WTC11 (cell line): ENCODE measurements around the gene TMEM38B. TPM values are rescaled to one million over a fixed set of nuclear protein-coding genes. Genes with fewer than 3 reads are reported as not detected.

Experiments
- ATAC-seq: fragments of 200-7000 bp; cut with Tn5 transposase; 2 replicates; pipeline ENCODE4 v1.10.0; 2021; ENCODE audit warnings: mild to moderate bottlenecking, moderate library complexity
- CTCF ChIA-PET: fragments of 300-600 bp; sonication (Branson Sonifier 250); formaldehyde crosslinking; loops from one replicate; lab custom pipeline; 2021; ENCODE audit warnings: antibody characterized with exemption; lab: Charles Lee
- POLR2A ChIA-PET: fragments of 350-600 bp; sonication (Branson Sonifier 250); formaldehyde crosslinking; loops from one replicate; lab custom pipeline; 2021; ENCODE audit warnings: antibody characterized with exemption; lab: Charles Lee
- DNase-seq: peaks from one replicate; pipeline ENCODE4 v3.0.0; 2021; ENCODE audit warnings: low spot score
- H3K27ac Mint-ChIP-seq: 2 replicates; pipeline ENCODE4 v1.8.0; 2021; ENCODE audit warnings: mixed read lengths
- H3K27me3 Mint-ChIP-seq: 2 replicates; pipeline ENCODE4 v1.8.0; 2021; ENCODE audit warnings: low read depth, mild to moderate bottlenecking, moderate library complexity, mixed read lengths
- H3K36me3 Mint-ChIP-seq: 2 replicates; pipeline ENCODE4 v1.8.0; 2021; ENCODE audit warnings: mixed read lengths
- H3K4me1 Mint-ChIP-seq: 2 replicates; pipeline ENCODE4 v1.8.0; 2022; ENCODE audit warnings: mixed read lengths
- H3K4me3 Mint-ChIP-seq: 2 replicates; pipeline ENCODE4 v1.8.0; 2021; ENCODE audit warnings: mild to moderate bottlenecking, moderate library complexity, mixed read lengths
- H3K9me3 Mint-ChIP-seq: 2 replicates; pipeline ENCODE4 v1.8.0; 2021; ENCODE audit warnings: mixed read lengths
- ATF1 ChIP-seq: sonication (generic); formaldehyde crosslinking; IDR thresholded peaks from 2 replicates; pipeline ENCODE4 v1.8.1; 2023; ENCODE audit warnings: mild to moderate bottlenecking, moderate library complexity, missing genetic modification reagents
- CREM ChIP-seq: sonication (generic); formaldehyde crosslinking; IDR thresholded peaks from 2 replicates; pipeline ENCODE4 v1.8.1; 2022; ENCODE audit warnings: mild to moderate bottlenecking, missing genetic modification reagents, moderate library complexity
- ETV6 ChIP-seq: sonication (generic); formaldehyde crosslinking; IDR thresholded peaks from 2 replicates; pipeline ENCODE4 v1.8.1; 2022; ENCODE audit warnings: mild to moderate bottlenecking, missing genetic modification reagents
- FOXJ3 ChIP-seq: sonication (generic); formaldehyde crosslinking; IDR thresholded peaks from 2 replicates; pipeline ENCODE4 v1.9.0; 2021; ENCODE audit warnings: missing genetic modification reagents, mild to moderate bottlenecking, borderline replicate concordance
- GRHL2 ChIP-seq: fragments of 250-450 bp; sonication (Bioruptor Pico); IDR thresholded peaks from 2 replicates; pipeline ENCODE4 v1.8.0; 2022; ENCODE audit warnings: mild to moderate bottlenecking, moderate library complexity; ENCODE audit not compliant: insufficient replicate concordance, severe bottlenecking
- GTF2I ChIP-seq: fragments of 250-450 bp; sonication (Bioruptor Pico); conservative IDR thresholded peaks from 2 replicates; pipeline ENCODE4 v1.4.0; 2021; ENCODE audit warnings: mild to moderate bottlenecking
- MXD4 ChIP-seq: fragments of 250-450 bp; sonication (Bioruptor Pico); IDR thresholded peaks from 2 replicates; pipeline ENCODE4 v1.8.0; 2021; ENCODE audit warnings: mild to moderate bottlenecking, moderate library complexity, borderline replicate concordance
- MYBL2 ChIP-seq: sonication (generic); formaldehyde crosslinking; IDR thresholded peaks from 2 replicates; pipeline ENCODE4 v1.8.1; 2023; ENCODE audit warnings: mild to moderate bottlenecking, moderate library complexity, missing genetic modification reagents
- NR2C2 ChIP-seq: sonication (generic); formaldehyde crosslinking; IDR thresholded peaks from 2 replicates; pipeline ENCODE4 v1.8.0; 2022; ENCODE audit warnings: mild to moderate bottlenecking, missing genetic modification reagents
- TEAD4 ChIP-seq: sonication (generic); formaldehyde crosslinking; IDR thresholded peaks from 2 replicates; pipeline ENCODE4 v1.8.0; 2022; ENCODE audit warnings: mild to moderate bottlenecking, missing genetic modification reagents
- ZBTB21 ChIP-seq: sonication (generic); formaldehyde crosslinking; IDR thresholded peaks from 2 replicates; pipeline ENCODE4 v1.8.1; 2023; ENCODE audit warnings: mild to moderate bottlenecking, missing genetic modification reagents, borderline replicate concordance
- ZNF263 ChIP-seq: sonication (generic); formaldehyde crosslinking; IDR thresholded peaks from 2 replicates; pipeline ENCODE4 v1.8.1; 2022; ENCODE audit warnings: low read depth, mild to moderate bottlenecking, moderate library complexity, missing genetic modification reagents
- ZNF416 ChIP-seq: fragments of 250-450 bp; sonication (Bioruptor Pico); IDR thresholded peaks from 2 replicates; pipeline ENCODE4 v1.9.0; 2021; ENCODE audit warnings: mild to moderate bottlenecking, inconsistent platforms
- ZNF671 ChIP-seq: fragments of 250-450 bp; sonication (Bioruptor Pico); IDR thresholded peaks from 2 replicates; pipeline ENCODE4 v1.8.0; 2021; ENCODE audit warnings: mild to moderate bottlenecking
- total RNA-seq: library from RNA; stranded (reverse); gene quantifications from 3 replicates; pipeline ENCODE4 v1.2.3, GENCODE V29; 2021
- TF ChIP-seq, protein P1 (sequence below): fragments of 250-450 bp; sonication (Bioruptor Pico); IDR thresholded peaks from 2 replicates; pipeline ENCODE4 v2.1.2; 2022; ENCODE audit warnings: mild to moderate bottlenecking, moderate library complexity
- TF ChIP-seq, protein P2 (sequence below): sonication (generic); formaldehyde crosslinking; IDR thresholded peaks from 2 replicates; pipeline ENCODE4 v1.8.1; 2022; ENCODE audit warnings: low read depth, missing genetic modification reagents, borderline replicate concordance
- TF ChIP-seq, protein P3 (sequence below): sonication (generic); formaldehyde crosslinking; IDR thresholded peaks from 2 replicates; pipeline ENCODE4 v1.8.1; 2023; ENCODE audit warnings: mild to moderate bottlenecking, missing genetic modification reagents, moderate library complexity
- TF ChIP-seq, protein P4 (sequence below): sonication (generic); formaldehyde crosslinking; IDR thresholded peaks from 2 replicates; pipeline ENCODE4 v1.8.1; 2023; ENCODE audit warnings: mild to moderate bottlenecking, moderate library complexity, missing genetic modification reagents
- TF ChIP-seq, protein P5 (sequence below): sonication (generic); formaldehyde crosslinking; IDR thresholded peaks from 2 replicates; pipeline ENCODE4 v1.8.0; 2022; ENCODE audit warnings: mild to moderate bottlenecking, missing genetic modification reagents
- TF ChIP-seq, protein P6 (sequence below): sonication (generic); formaldehyde crosslinking; IDR thresholded peaks from 2 replicates; pipeline ENCODE4 v1.8.1; 2022; ENCODE audit warnings: missing genetic modification reagents, borderline replicate concordance

TMEM38B gene
- total RNA-seq, 1 experiment from 2014 or later = 15.7 TPM

DNA sequence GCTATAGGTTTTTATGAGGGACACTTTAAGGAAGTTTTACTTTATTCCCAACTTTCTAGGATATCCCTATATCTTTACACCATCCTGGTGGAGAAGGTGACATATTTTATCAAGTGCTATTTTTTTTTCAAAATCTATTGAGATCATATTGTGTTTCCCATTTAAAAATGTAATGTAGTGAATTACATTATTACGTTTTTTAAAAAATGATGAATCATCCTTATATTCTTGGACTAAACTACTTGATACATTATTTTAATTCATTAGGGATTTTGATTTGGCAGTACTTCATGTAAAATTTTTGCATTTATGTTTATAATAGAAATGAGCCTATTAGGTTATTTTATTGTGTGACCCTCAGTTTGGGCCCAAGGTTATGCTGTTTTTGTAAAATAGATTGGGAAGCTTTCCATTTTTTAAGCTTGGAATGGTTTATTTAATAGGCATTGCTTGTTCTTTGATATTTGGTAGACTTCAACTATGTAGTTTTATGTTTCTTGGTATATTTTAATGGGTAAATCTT lies 4.1 kb downstream of the TMEM38B start (continued):
- TF ChIP-seq, protein P1, sequence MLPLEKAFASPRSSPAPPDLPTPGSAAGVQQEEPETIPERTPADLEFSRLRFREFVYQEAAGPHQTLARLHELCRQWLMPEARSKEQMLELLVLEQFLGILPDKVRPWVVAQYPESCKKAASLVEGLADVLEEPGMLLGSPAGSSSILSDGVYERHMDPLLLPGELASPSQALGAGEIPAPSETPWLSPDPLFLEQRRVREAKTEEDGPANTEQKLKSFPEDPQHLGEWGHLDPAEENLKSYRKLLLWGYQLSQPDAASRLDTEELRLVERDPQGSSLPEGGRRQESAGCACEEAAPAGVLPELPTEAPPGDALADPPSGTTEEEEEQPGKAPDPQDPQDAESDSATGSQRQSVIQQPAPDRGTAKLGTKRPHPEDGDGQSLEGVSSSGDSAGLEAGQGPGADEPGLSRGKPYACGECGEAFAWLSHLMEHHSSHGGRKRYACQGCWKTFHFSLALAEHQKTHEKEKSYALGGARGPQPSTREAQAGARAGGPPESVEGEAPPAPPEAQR (CRISPR knock-in tag) = no peak
- TF ChIP-seq GTF2I (CRISPR knock-in tag) = no peak

DNA sequence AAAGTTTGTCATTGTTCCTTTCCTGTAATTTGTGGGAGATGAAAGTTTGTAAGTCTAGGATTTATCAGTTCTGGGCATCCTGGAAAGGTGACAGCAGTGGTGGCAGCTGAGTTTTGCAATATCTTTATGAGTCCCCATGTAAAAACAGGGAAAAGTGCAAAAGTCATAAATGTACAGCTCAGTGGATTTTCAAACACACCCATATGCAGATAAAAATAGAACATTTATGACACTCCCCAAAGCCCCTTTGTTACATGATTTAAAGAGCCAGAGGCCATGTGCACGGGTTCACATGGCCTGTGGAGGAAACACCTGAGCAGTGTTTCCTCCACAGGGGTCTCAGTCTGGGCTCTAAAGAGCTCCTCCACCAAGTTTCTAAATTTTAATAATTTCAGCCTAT lies 6.3 kb downstream of the TMEM38B start:
- POLR2A ChIA-PET = no interaction called here
- Mint-ChIP-seq H3K9me3 (no peaks in the 10 kb centered on the region), H3K27me3 (peaks cover 4% of the 10 kb centered on the region), H3K4me3 (no peak overlapping the region), H3K27ac (no peak overlapping the region), H3K4me1 (peaks cover under 1% of the 10 kb centered on the region; the same call in 1 of the 2 replicates), H3K36me3 (peaks cover 3% of the 10 kb centered on the region; the same call in 1 of the 2 replicates)
- DNase-seq (no peak), ATAC-seq (no peak)
- no peak for TF ChIP-seq ATF1 (CRISPR knock-in tag)
- TF ChIP-seq ZNF263 = no peak
- no peak for TF ChIP-seq GRHL2 (CRISPR knock-in tag)
- TF ChIP-seq, protein P2, sequence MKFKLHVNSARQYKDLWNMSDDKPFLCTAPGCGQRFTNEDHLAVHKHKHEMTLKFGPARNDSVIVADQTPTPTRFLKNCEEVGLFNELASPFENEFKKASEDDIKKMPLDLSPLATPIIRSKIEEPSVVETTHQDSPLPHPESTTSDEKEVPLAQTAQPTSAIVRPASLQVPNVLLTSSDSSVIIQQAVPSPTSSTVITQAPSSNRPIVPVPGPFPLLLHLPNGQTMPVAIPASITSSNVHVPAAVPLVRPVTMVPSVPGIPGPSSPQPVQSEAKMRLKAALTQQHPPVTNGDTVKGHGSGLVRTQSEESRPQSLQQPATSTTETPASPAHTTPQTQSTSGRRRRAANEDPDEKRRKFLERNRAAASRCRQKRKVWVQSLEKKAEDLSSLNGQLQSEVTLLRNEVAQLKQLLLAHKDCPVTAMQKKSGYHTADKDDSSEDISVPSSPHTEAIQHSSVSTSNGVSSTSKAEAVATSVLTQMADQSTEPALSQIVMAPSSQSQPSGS = no peak
- TF ChIP-seq, protein P3, sequence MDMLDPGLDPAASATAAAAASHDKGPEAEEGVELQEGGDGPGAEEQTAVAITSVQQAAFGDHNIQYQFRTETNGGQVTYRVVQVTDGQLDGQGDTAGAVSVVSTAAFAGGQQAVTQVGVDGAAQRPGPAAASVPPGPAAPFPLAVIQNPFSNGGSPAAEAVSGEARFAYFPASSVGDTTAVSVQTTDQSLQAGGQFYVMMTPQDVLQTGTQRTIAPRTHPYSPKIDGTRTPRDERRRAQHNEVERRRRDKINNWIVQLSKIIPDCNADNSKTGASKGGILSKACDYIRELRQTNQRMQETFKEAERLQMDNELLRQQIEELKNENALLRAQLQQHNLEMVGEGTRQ (CRISPR knock-in tag) = no peak
- no peak for TF ChIP-seq NR2C2
- TF ChIP-seq ZNF416 (CRISPR knock-in tag) = no peak
- TF ChIP-seq MYBL2 = no peak
- TF ChIP-seq CREM (CRISPR knock-in tag) = no peak
- TF ChIP-seq GTF2I (CRISPR knock-in tag) = no peak
- TF ChIP-seq FOXJ3 (CRISPR knock-in tag) = no peak
- TF ChIP-seq MXD4 = no peak
- TF ChIP-seq, protein P4, sequence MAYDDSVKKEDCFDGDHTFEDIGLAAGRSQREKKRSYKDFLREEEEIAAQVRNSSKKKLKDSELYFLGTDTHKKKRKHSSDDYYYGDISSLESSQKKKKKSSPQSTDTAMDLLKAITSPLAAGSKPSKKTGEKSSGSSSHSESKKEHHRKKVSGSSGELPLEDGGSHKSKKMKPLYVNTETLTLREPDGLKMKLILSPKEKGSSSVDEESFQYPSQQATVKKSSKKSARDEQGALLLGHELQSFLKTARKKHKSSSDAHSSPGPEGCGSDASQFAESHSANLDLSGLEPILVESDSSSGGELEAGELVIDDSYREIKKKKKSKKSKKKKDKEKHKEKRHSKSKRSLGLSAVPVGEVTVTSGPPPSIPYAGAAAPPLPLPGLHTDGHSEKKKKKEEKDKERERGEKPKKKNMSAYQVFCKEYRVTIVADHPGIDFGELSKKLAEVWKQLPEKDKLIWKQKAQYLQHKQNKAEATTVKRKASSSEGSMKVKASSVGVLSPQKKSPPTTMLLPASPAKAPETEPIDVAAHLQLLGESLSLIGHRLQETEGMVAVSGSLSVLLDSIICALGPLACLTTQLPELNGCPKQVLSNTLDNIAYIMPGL (CRISPR knock-in tag) = no peak
- no peak for TF ChIP-seq ETV6
- TF ChIP-seq, protein P5, sequence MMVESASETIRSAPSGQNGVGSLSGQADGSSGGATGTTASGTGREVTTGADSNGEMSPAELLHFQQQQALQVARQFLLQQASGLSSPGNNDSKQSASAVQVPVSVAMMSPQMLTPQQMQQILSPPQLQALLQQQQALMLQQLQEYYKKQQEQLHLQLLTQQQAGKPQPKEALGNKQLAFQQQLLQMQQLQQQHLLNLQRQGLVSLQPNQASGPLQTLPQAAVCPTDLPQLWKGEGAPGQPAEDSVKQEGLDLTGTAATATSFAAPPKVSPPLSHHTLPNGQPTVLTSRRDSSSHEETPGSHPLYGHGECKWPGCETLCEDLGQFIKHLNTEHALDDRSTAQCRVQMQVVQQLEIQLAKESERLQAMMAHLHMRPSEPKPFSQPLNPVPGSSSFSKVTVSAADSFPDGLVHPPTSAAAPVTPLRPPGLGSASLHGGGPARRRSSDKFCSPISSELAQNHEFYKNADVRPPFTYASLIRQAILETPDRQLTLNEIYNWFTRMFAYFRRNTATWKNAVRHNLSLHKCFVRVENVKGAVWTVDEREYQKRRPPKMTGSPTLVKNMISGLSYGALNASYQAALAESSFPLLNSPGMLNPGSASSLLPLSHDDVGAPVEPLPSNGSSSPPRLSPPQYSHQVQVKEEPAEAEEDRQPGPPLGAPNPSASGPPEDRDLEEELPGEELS (CRISPR knock-in tag) = no peak
- CTCF ChIA-PET = interaction anchor here (1.2 kb wide), 2 partner anchors 10 to 15 kb away, joined by 3 read pairs; no protein-coding TSS in a partner anchor

DNA sequence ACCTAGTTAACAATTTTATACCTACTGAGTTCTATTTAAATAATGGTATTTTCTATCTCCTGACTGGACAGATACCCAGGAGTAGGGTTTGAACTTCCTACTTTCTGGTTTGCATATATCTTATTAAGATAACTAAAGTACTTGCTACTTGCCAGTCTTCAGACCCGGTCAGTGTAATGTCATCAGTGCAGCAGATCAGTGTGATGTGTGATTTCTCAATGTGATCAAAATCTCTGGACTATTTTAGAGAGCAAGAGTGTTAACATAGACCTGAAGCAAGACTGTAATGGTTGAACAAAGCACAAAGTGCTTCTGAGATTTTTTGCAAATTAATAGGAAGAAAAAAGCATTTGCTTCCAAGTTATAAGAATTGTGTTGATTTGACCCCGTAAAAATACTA lies 6.8 kb downstream of the TMEM38B start:
- Mint-ChIP-seq H3K4me3 (no peak overlapping the region), H3K9me3 (no peaks in the 10 kb centered on the region), H3K36me3 (peaks cover 3% of the 10 kb centered on the region; the same call in 1 of the 2 replicates), H3K27me3 (no peaks in the 10 kb centered on the region), H3K4me1 (no peaks in the 10 kb centered on the region), H3K27ac (no peak overlapping the region)
- no peak for DNase-seq
- POLR2A ChIA-PET = no interaction called here
- TF ChIP-seq, protein P6, sequence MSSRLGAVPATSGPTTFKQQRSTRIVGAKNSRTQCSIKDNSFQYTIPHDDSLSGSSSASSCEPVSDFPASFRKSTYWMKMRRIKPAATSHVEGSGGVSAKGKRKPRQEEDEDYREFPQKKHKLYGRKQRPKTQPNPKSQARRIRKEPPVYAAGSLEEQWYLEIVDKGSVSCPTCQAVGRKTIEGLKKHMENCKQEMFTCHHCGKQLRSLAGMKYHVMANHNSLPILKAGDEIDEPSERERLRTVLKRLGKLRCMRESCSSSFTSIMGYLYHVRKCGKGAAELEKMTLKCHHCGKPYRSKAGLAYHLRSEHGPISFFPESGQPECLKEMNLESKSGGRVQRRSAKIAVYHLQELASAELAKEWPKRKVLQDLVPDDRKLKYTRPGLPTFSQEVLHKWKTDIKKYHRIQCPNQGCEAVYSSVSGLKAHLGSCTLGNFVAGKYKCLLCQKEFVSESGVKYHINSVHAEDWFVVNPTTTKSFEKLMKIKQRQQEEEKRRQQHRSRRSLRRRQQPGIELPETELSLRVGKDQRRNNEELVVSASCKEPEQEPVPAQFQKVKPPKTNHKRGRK (CRISPR knock-in tag) = no peak
- TF ChIP-seq ZBTB21 (CRISPR knock-in tag) (no peak), TEAD4 (CRISPR knock-in tag) (no peak), ZNF671 (CRISPR knock-in tag) (no peak)
- CTCF ChIA-PET = interaction anchor here (1.2 kb wide), 2 partner anchors 10 to 15 kb away, joined by 3 read pairs; no protein-coding TSS in a partner anchor
- ATAC-seq = no peak
